ENCODE data around the gene KDM2B.

DNA sequence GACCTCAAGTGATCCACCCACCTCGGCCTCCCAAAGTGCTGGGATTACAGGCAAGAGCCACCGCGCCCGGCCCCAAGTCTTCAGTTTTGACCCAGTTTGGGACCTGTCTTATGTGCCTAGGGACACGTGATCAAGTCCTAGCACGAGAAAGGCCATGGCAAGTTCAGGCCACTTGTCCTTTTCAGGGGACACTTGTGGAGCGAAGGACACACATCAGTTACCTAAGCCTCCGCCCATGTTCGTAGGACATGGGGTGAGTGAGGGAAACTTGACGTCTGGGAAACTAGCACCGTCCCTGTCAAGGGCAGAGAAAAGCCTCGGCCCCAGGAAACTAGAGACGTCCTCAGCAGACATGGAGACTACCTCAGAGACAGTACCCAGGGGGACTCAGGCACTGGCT is 60.7 kb downstream of the KDM2B start:
- TF ChIP-seq, protein P1, sequence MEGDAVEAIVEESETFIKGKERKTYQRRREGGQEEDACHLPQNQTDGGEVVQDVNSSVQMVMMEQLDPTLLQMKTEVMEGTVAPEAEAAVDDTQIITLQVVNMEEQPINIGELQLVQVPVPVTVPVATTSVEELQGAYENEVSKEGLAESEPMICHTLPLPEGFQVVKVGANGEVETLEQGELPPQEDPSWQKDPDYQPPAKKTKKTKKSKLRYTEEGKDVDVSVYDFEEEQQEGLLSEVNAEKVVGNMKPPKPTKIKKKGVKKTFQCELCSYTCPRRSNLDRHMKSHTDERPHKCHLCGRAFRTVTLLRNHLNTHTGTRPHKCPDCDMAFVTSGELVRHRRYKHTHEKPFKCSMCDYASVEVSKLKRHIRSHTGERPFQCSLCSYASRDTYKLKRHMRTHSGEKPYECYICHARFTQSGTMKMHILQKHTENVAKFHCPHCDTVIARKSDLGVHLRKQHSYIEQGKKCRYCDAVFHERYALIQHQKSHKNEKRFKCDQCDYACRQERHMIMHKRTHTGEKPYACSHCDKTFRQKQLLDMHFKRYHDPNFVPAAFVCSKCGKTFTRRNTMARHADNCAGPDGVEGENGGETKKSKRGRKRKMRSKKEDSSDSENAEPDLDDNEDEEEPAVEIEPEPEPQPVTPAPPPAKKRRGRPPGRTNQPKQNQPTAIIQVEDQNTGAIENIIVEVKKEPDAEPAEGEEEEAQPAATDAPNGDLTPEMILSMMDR (conservative IDR thresholded peaks at IDR 0.05 in 1 of 2, IDR thresholded peaks at IDR 0.05 in 1 of 2; ENCODE audit: extremely low read depth in 1 of 2, insufficient read depth in 1 of 2, low read depth in 1 of 2, low read length in 2 of 2) = no peak
- no peak for TF ChIP-seq EZH2 (IDR thresholded peaks at IDR 0.05; ENCODE audit: borderline replicate concordance, low read length)
